HAP-1 (cell line): ENCODE measurements around the gene GLT1D1.

Experiments
- DNase-seq, 2 experiments: peaks; one replicate each; pipeline ENCODE4 v3.0.0-alpha.2; 2016 to 2020; ENCODE audit warnings: low spot score in 2 of 2
- H3K27me3 ChIP-seq: fragments of 250-450 bp; sonication (Bioruptor Pico); 2 replicates; pipeline ENCODE4 v1.5.1; 2020; ENCODE audit warnings: low read depth, mild to moderate bottlenecking, moderate library complexity
- H3K36me3 ChIP-seq: fragments of 250-450 bp; sonication (Bioruptor Pico); replicated peaks from 2 replicates; pipeline ENCODE4 v1.5.1; 2020; ENCODE audit warnings: mild to moderate bottlenecking
- H3K4me1 ChIP-seq: fragments of 250-450 bp; sonication (Bioruptor Pico); 2 replicates; pipeline ENCODE4 v1.5.1; 2020; ENCODE audit warnings: mild to moderate bottlenecking
- H3K4me3 ChIP-seq: fragments of 250-450 bp; sonication (Bioruptor Pico); 2 replicates; pipeline ENCODE4 v1.5.1; 2020; ENCODE audit warnings: mild to moderate bottlenecking, moderate library complexity
- H3K9me3 ChIP-seq: fragments of 250-450 bp; sonication (Bioruptor Pico); 2 replicates; pipeline ENCODE4 v1.5.1; 2020; ENCODE audit warnings: mild to moderate bottlenecking, moderate library complexity
- in situ Hi-C: fragments of 300-500 bp; cut with MboI; formaldehyde crosslinking; loops from 3 replicates; pipeline ENCODE4 v1.14.3; 2020; ENCODE audit warnings: low sequenced_read_pairs, inconsistent platforms, mixed read lengths

The GLT1D1 gene

DNA sequence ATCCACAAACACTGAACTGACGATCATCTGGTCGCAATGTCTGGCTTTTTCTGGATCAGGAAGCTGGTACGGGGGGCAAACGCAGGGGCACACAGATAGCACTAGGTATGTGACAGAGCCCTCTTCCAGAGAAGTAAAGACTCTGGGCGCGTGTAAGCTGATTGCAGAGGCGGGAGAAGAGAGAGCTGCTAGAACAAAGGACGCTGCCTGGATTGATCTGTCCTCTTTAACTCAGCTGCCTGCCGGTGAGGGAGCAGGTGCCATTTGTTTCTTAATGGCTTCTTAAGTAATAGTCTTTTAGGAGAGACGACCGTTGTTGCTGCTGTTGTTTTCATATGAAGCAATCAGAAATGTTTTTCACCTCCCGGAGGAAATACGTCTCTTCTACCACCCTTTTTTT lies 77.3 kb downstream of the GLT1D1 start:
- in situ Hi-C loops = no loop called here
- Histone ChIP-seq H3K36me3 (no peaks in the 10 kb centered on the region), H3K4me3 (no peak overlapping the region), H3K27me3 (no peaks in the 10 kb centered on the region), H3K9me3 (no peaks in the 10 kb centered on the region), H3K4me1 (no peaks in the 10 kb centered on the region)
- no peak for DNase-seq

DNA sequence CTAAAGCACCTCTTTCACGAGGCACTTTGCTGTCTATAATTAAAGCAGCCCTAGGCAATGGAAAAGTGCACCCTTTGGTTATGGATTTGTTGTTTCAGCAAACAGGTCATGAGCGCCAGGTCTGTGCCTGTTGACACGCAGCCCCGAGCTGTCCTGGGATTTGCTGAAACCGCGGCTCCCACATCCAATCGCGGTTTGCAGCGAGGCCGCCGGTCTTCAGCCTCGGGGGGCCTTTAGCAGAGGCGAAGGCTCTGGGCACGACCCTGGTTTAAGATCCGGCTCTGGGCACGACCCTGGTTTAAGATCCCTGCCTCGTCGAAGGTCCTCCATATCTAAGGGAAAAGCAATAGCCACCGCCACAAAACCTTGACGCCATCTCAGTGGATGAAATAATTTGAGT lies 79.2 kb downstream of the GLT1D1 start:
- no peaks in the 10 kb centered on the region for H3K4me1 ChIP-seq
- DNase-seq = no peak
- in situ Hi-C loops = no loop called here
- H3K4me3 ChIP-seq = no peak overlapping the region
- no peaks in the 10 kb centered on the region for H3K9me3 ChIP-seq
- no peaks in the 10 kb centered on the region for H3K27me3 ChIP-seq
- H3K36me3 ChIP-seq = no peaks in the 10 kb centered on the region

DNA sequence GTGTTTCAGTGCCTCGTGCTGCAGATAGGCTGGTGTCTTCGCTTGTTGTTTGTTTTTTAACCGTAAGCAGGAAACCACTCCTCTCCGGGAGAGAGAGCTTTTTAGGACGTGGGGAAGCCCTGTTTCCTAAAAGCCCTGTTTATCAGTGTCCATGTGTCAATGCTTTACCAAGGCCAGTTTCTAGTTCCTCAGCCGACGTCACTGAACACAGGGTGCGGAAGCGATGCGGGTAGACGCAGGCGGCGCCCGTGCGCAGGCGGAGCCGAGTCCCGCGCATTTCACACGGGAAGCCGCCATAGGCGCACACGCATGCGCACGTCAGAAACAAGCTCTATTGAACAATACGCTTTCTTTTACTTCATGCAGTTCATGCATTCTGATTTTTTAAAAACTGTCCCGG lies 79.8 kb downstream of the GLT1D1 start:
- in situ Hi-C loops = no loop called here
- no peaks in the 10 kb centered on the region for H3K4me1 ChIP-seq
- no peak overlapping the region for H3K4me3 ChIP-seq
- H3K27me3 ChIP-seq = no peaks in the 10 kb centered on the region
- DNase-seq = no peak
- H3K9me3 ChIP-seq = no peaks in the 10 kb centered on the region
- no peaks in the 10 kb centered on the region for H3K36me3 ChIP-seq

DNA sequence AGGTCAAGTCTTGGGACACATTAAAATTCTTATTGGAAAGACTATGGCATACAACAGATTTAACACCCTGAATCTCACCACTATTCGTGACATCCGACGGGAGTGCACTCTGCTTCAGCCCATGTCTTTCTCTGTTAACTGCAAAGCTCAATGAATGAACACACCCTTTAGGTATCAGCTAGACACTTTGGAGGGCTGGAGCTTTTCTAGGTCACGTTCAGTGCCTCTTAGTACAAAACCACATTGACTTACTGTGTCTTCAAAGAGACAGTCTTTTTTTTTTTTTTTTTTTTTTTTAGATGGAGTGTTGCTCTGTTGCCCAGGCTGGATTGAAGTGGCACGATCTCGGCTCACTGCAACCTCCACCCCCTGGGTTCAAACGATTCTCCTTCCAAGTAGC lies 80.6 kb downstream of the GLT1D1 start:
- H3K27me3 ChIP-seq = no peaks in the 10 kb centered on the region
- H3K36me3 ChIP-seq = no peaks in the 10 kb centered on the region
- H3K4me3 ChIP-seq = no peak overlapping the region
- in situ Hi-C loops = no loop called here
- no peak for DNase-seq
- H3K4me1 ChIP-seq = no peaks in the 10 kb centered on the region
- H3K9me3 ChIP-seq = no peaks in the 10 kb centered on the region

- Histone ChIP-seq H3K27me3 (no peaks in the 10 kb centered on the region), H3K4me1 (no peaks in the 10 kb centered on the region), H3K9me3 (no peaks in the 10 kb centered on the region), H3K4me3 (no peak overlapping the region), H3K36me3 (no peaks in the 10 kb centered on the region)
- in situ Hi-C loops = no loop called here
- DNase-seq = no peak
Measured at GRCh38 chr12:128938886-128939285, 85.6 kb downstream of the GLT1D1 start.

- Histone ChIP-seq H3K4me1 (no peaks in the 10 kb centered on the region), H3K4me3 (no peak overlapping the region), H3K36me3 (no peaks in the 10 kb centered on the region), H3K9me3 (no peaks in the 10 kb centered on the region), H3K27me3 (no peaks in the 10 kb centered on the region)
- in situ Hi-C loops = no loop called here
- no peak for DNase-seq
Measured at GRCh38 chr12:128940090-128940888, 87.0 kb downstream of the GLT1D1 start.

- in situ Hi-C loops = no loop called here
- DNase-seq = no peak
- H3K9me3 ChIP-seq = no peaks in the 10 kb centered on the region
Measured at GRCh38 chr12:128940974-128941373, 87.7 kb downstream of the GLT1D1 start.

DNA sequence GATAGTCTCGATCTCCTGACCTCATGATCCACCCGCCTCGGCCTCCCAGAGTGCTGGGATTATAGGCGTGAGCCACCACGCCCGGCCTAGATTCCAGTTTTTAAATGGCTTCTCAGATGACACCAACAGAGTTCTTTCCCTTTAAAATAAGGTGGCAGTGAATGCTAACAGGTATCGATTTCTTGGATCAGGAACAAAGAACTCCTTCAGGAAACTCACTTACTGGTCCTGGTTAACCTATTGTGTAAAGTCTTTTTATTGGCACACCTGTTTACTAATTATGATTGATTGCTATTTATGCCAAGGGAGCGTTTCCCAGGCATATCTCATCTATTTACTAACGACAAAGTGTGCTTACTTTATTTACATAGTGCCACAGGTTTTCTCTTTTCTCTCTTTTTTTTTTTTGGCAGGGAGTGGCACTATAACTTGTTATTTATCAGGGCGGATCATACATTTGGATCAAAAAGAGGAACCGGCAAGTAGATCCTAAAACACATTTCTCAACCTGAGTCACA lies 89.7 kb downstream of the GLT1D1 start:
- H3K9me3 ChIP-seq = no peaks in the 10 kb centered on the region
- DNase-seq = no peak
- H3K4me3 ChIP-seq = no peak overlapping the region
- H3K4me1 ChIP-seq = no peaks in the 10 kb centered on the region
- no peaks in the 10 kb centered on the region for H3K27me3 ChIP-seq
- H3K36me3 ChIP-seq = no peaks in the 10 kb centered on the region
- in situ Hi-C loops = no loop called here

More at GRCh38 chr12:128940974-128941373, 87.7 kb downstream of the GLT1D1 start:
- H3K4me1 ChIP-seq = no peaks in the 10 kb centered on the region
- no peak overlapping the region for H3K4me3 ChIP-seq
- no peaks in the 10 kb centered on the region for H3K27me3 ChIP-seq
- no peaks in the 10 kb centered on the region for H3K36me3 ChIP-seq

DNA sequence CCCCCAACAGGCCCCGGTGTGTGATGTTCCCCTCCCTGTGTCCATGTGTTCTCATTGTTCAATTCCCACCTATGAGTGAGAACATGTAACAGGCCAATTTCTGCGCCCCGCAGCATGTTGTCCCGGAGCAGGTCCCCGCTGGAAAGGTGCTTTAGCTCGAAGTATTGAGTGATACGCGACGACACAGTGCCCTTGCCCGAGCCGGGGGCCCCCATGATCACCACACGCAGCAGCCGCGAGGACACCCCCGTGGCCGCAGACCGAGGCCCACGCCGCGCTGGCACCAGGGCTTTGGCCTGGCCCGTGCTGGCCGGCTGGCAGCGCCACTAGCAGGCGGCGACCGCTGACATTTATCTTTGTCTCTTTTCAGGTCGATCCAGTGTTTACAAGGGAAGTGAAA lies 91.7 kb downstream of the GLT1D1 start:
- in situ Hi-C loops = no loop called here

DNA sequence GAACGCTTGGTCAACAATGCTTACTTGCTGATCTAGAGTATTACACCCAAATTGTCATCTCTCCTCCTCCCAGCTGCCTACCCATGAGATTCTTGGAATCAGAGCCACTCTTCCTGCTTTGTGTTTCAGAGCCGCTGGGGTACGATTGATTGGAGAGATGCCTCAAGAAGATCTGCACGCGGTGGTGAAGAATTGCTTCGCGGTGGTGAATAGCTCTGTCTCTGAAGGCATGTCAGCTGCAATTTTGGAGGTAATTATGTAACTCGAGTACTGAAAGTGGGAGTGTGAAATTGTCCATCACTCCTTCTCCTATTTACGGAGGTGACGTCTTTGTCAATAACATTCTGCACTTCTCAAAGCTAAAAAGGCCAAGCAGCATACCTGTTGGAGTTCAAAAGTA lies 93.9 kb downstream of the GLT1D1 start:
- no peak for DNase-seq
- in situ Hi-C loops = no loop called here
- Histone ChIP-seq H3K36me3 (no peaks in the 10 kb centered on the region), H3K4me3 (no peak overlapping the region), H3K4me1 (no peaks in the 10 kb centered on the region), H3K27me3 (no peaks in the 10 kb centered on the region), H3K9me3 (no peaks in the 10 kb centered on the region)

More for the DNA sequence above, 91.7 kb downstream of the GLT1D1 start:
- Histone ChIP-seq H3K36me3 (no peaks in the 10 kb centered on the region), H3K27me3 (no peaks in the 10 kb centered on the region), H3K9me3 (no peaks in the 10 kb centered on the region), H3K4me1 (no peaks in the 10 kb centered on the region), H3K4me3 (no peak overlapping the region)
- no peak for DNase-seq

- DNase-seq = no peak
- H3K4me1 ChIP-seq = no peaks in the 10 kb centered on the region
- H3K9me3 ChIP-seq = no peaks in the 10 kb centered on the region
- H3K36me3 ChIP-seq = no peaks in the 10 kb centered on the region
- no peaks in the 10 kb centered on the region for H3K27me3 ChIP-seq
- H3K4me3 ChIP-seq = no peak overlapping the region
- in situ Hi-C loops = no loop called here
Measured at GRCh38 chr12:128949086-128949485, 95.8 kb downstream of the GLT1D1 start.

DNA sequence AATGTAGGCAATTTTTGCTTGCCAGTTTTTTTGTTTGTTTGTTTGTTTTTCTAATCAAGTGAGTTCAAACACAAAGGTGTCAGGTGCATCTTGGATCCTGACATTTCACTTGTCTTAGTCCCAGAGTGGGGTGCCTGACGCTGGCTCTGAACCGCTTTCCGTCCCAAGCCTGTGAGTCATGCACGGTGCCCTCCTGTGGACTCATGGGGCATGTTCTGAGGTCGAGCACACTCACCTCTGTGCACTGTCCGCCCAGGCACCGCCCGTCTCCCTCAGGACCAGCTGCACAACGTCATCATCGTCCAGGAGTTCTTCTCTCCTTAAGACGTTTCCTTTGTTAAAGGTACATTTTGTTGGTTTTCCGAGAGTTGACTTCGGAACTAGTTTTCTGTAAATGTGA lies 98.2 kb downstream of the GLT1D1 start:
- no peak for DNase-seq
- H3K4me3 ChIP-seq = no peak overlapping the region
- in situ Hi-C loops = no loop called here
- H3K9me3 ChIP-seq = no peaks in the 10 kb centered on the region
- no peaks in the 10 kb centered on the region for H3K36me3 ChIP-seq
- no peaks in the 10 kb centered on the region for H3K4me1 ChIP-seq
- H3K27me3 ChIP-seq = no peaks in the 10 kb centered on the region

GRCh38 chr12:128956755-128957154 lies 103.5 kb downstream of the GLT1D1 start:
- Histone ChIP-seq H3K9me3 (no peaks in the 10 kb centered on the region), H3K36me3 (no peaks in the 10 kb centered on the region), H3K4me3 (no peak overlapping the region), H3K27me3 (no peaks in the 10 kb centered on the region), H3K4me1 (no peaks in the 10 kb centered on the region)
- in situ Hi-C loops = no loop called here
- DNase-seq = no peak

GRCh38 chr12:128959901-128960300 lies 106.6 kb downstream of the GLT1D1 start:
- DNase-seq = no peak
- H3K9me3 ChIP-seq = no peaks in the 10 kb centered on the region
- no peaks in the 10 kb centered on the region for H3K27me3 ChIP-seq
- no peaks in the 10 kb centered on the region for H3K36me3 ChIP-seq
- H3K4me1 ChIP-seq = no peaks in the 10 kb centered on the region
- no peak overlapping the region for H3K4me3 ChIP-seq
- in situ Hi-C loops = no loop called here
